DOHH2 (cell line): Measurements from ENCODE around the gene NBEA.

Source experiments
- H3F3A ChIP-seq: fragments of 200-600 bp; sonication (generic), shearing (Covaris generic); 2 replicates; pipeline ENCODE4 v1.6.0; 2016; ENCODE audit warnings: antibody characterized with exemption, mild to moderate bottlenecking; ENCODE audit not compliant: control insufficient read depth, insufficient read depth
- H3K27ac ChIP-seq: fragments of 200-600 bp; sonication (generic); 2 replicates; pipeline ENCODE4 v1.5.1; 2014; ENCODE audit warnings: low read depth, mild to moderate bottlenecking, low read length, moderate library complexity
- H3K27me3 ChIP-seq: fragments of 200-600 bp; sonication (generic); 2 replicates; pipeline ENCODE4 v1.6.1; 2014; ENCODE audit warnings: mild to moderate bottlenecking, low read length, mixed read lengths; ENCODE audit not compliant: control insufficient read depth
- H3K36me3 ChIP-seq: fragments of 200-600 bp; sonication (generic); 2 replicates; pipeline ENCODE4 v1.6.1; 2014; ENCODE audit warnings: mild to moderate bottlenecking, low read length, moderate library complexity, mixed read lengths; ENCODE audit not compliant: control insufficient read depth
- H3K4me1 ChIP-seq: fragments of 200-600 bp; sonication (generic); 2 replicates; pipeline ENCODE4 v1.6.1; 2014; ENCODE audit warnings: mild to moderate bottlenecking, low read length, mixed read lengths; ENCODE audit not compliant: control insufficient read depth
- H3K4me2 ChIP-seq: fragments of 200-600 bp; sonication (generic); 2 replicates; pipeline ENCODE4 v1.6.0; 2014; ENCODE audit warnings: mild to moderate bottlenecking, low read length, moderate library complexity
- H3K4me3 ChIP-seq: fragments of 200-600 bp; sonication (generic); 2 replicates; pipeline ENCODE4 v1.5.1; 2014; ENCODE audit warnings: mild to moderate bottlenecking, low read length, mixed read lengths
- H3K79me2 ChIP-seq: fragments of 200-600 bp; sonication (generic); 2 replicates; pipeline ENCODE4 v1.6.1; 2014; ENCODE audit warnings: mild to moderate bottlenecking, low read length, mixed read lengths; ENCODE audit not compliant: control insufficient read depth
- H3K9me2 ChIP-seq: fragments of 200-600 bp; sonication (generic); replicated peaks from 2 replicates; pipeline ENCODE4 v1.6.1; 2014; ENCODE audit warnings: mild to moderate bottlenecking, low read length, mixed read lengths; ENCODE audit not compliant: control insufficient read depth
- H3K9me3 ChIP-seq: fragments of 200-600 bp; sonication (generic); 2 replicates; pipeline ENCODE4 v1.6.1; 2014; ENCODE audit warnings: antibody characterized with exemption, low read length, mixed read lengths; ENCODE audit not compliant: control insufficient read depth, insufficient read depth
- H4K20me1 ChIP-seq: fragments of 200-600 bp; sonication (generic); 2 replicates; pipeline ENCODE4 v1.6.0; 2014; ENCODE audit warnings: low read depth, mild to moderate bottlenecking, antibody characterized with exemption, low read length, moderate library complexity; ENCODE audit not compliant: control insufficient read depth, insufficient read depth
- EZH2phosphoT487 ChIP-seq: fragments of 200-600 bp; sonication (generic); IDR thresholded peaks from 2 replicates; pipeline ENCODE4 v1.6.1; 2017; ENCODE audit warnings: borderline replicate concordance, mild to moderate bottlenecking, antibody characterized with exemption, low read length, moderate library complexity, mixed read lengths
- TF ChIP-seq, protein P1 (sequence below): fragments of 200-600 bp; sonication (generic); IDR thresholded peaks from one replicate; pipeline ENCODE4 v1.5.1; 2014; ENCODE audit warnings: antibody characterized with exemption, mild to moderate bottlenecking, low read depth, low read length; ENCODE audit not compliant: poor library complexity, severe bottlenecking

Gene NBEA

GRCh38 chr13:34951528-34951927, 9.5 kb downstream of the NBEA start:
- Histone ChIP-seq H3K4me3 (no peak overlapping the region), H3K4me2 (no peak overlapping the region), H3K79me2 (peaks cover 32% of the 10 kb centered on the region), H3K36me3 (no peaks in the 10 kb centered on the region), H3K27ac (no peak overlapping the region), H4K20me1 (no peaks in the 10 kb centered on the region), H3K9me2 (no peaks in the 10 kb centered on the region), H3F3A (no peaks in the 10 kb centered on the region), H3K4me1 (no peaks in the 10 kb centered on the region), H3K9me3 (peaks cover 9% of the 10 kb centered on the region; the same call in 1 of the 2 replicates), H3K27me3 (no peaks in the 10 kb centered on the region)
- TF ChIP-seq, protein P1, sequence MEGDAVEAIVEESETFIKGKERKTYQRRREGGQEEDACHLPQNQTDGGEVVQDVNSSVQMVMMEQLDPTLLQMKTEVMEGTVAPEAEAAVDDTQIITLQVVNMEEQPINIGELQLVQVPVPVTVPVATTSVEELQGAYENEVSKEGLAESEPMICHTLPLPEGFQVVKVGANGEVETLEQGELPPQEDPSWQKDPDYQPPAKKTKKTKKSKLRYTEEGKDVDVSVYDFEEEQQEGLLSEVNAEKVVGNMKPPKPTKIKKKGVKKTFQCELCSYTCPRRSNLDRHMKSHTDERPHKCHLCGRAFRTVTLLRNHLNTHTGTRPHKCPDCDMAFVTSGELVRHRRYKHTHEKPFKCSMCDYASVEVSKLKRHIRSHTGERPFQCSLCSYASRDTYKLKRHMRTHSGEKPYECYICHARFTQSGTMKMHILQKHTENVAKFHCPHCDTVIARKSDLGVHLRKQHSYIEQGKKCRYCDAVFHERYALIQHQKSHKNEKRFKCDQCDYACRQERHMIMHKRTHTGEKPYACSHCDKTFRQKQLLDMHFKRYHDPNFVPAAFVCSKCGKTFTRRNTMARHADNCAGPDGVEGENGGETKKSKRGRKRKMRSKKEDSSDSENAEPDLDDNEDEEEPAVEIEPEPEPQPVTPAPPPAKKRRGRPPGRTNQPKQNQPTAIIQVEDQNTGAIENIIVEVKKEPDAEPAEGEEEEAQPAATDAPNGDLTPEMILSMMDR = no peak
- TF ChIP-seq EZH2phosphoT487 = no peak

GRCh38 chr13:34959489-34959888, 17.4 kb downstream of the NBEA start:
- TF ChIP-seq, protein P1 = no peak
- TF ChIP-seq EZH2phosphoT487 = no peak
- no peaks in the 10 kb centered on the region for H3K27me3 ChIP-seq
- no peaks in the 10 kb centered on the region for H3F3A ChIP-seq
- H3K27ac ChIP-seq = no peak overlapping the region
- H3K4me2 ChIP-seq = no peak overlapping the region
- H3K4me3 ChIP-seq = no peak overlapping the region
- H4K20me1 ChIP-seq = no peaks in the 10 kb centered on the region
- no peaks in the 10 kb centered on the region for H3K36me3 ChIP-seq
- H3K9me3 ChIP-seq = no peaks in the 10 kb centered on the region
- H3K79me2 ChIP-seq = no peaks in the 10 kb centered on the region
- no peaks in the 10 kb centered on the region for H3K9me2 ChIP-seq
- no peaks in the 10 kb centered on the region for H3K4me1 ChIP-seq

DNA sequence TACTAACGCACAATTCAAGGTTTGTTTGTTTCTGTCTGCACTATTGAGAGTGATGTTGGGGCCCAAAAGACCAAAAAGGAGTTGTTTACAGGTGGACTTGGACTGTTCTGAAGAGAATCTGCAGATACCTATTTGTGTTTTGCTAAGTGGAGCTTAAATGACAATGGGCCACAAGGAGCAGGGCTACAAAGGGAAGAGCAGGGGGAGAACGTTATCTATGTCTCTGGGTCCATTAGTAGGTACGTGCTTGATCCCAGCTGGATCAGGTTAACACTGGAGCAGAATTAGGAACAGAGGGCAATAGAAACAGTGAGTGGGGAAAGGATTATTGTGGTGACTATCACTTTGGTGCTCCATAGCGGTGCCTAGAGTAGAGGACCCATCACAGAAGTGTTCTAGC, 22.5 kb downstream of the NBEA start:
- H3K79me2 ChIP-seq = no peaks in the 10 kb centered on the region
- H3K4me2 ChIP-seq = no peak overlapping the region
- TF ChIP-seq, protein P1 = no peak
- no peak for TF ChIP-seq EZH2phosphoT487
- no peaks in the 10 kb centered on the region for H3K36me3 ChIP-seq
- H3F3A ChIP-seq = no peaks in the 10 kb centered on the region
- H3K27ac ChIP-seq = no peak overlapping the region
- H3K4me1 ChIP-seq = no peaks in the 10 kb centered on the region
- no peaks in the 10 kb centered on the region for H3K9me2 ChIP-seq
- no peaks in the 10 kb centered on the region for H3K27me3 ChIP-seq
- H3K4me3 ChIP-seq = no peak overlapping the region
- 0 out of 2 replicates have a peak, but pooled peaks cover 2% of the 10 kb centered on the region for H3K9me3 ChIP-seq
- H4K20me1 ChIP-seq = no peaks in the 10 kb centered on the region
